ENCODE data around the gene GNPDA1.
A peak's percentile ranks its signal among the peaks of the same experiment; 100 is the strongest.
"Not testable (repeated sequence)": the region's sequence is repeated elsewhere in the genome, so short reads cannot be mapped to it uniquely, and the experiment has no call there.

The GNPDA1 gene
- total RNA-seq, result 31.5 to 184 (median 57.7) reads per million in 4 experiments

DNA sequence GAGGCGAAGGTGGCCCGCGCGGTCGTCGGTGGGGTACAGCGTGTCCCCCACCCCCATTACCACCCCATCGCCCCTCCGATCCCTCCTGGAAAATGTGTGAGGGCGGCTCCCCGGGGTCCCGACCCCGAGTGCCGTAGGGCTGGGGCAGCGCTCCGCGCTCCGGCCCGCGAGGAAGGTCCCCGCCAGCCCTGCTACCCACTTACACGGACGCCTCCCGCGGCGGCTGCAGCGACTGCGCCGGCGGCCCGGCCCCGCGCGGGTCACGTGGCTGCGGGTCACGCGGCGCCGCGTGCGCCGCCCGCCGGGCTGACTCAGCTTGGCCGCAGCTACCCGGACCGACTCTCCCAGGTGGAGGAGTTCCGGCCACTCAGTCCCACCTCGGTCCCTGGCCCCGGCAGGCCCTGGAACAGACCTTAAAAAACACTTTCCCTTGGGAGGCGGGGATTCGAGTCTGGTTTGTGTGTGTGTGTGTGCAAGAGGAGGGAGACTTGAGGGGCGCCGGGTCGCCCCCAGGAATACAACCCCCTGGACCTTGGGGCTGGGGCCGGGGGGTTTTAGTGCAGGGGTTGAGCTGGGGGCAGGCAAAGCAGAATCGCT, at the start of gene GNPDA1:
Gene GNPDA1 (minus strand): TSS at position 236 of the 597 bp plus-strand sequence. CDS start 992 bp downstream, outside the sequence.
- peak; percentile 42 for DNase-seq

DNA sequence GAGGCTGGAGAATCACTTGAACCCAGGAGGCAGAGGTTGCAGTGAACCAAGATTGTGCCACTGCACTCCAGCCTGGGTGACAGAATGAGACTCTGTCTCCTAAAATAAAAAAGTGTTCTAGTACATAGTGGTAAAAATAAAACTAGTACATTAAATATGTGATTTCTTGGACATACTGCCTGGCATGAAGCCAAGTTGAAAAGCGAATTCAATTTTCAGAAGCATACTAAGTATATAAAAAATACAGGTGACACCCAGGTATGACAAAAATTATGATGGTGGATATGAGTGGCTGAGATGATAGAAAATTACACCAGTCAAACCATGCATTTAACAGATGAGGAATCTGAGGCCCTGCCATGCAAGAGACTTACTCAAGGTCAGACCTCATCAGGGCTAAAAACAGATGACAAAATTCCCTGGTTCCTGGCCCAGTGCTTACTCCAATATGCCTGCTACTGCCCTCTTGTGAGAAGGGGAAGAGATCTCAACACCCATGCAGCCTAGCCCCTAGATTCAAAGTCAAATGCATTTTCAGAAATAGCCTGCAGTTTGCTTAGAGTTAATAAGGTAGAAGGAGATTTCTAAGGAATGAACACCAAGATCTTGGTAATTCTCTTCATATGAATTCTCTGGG, 46.6 kb upstream of the GNPDA1 start:
- DNase-seq, result no peak

DNA sequence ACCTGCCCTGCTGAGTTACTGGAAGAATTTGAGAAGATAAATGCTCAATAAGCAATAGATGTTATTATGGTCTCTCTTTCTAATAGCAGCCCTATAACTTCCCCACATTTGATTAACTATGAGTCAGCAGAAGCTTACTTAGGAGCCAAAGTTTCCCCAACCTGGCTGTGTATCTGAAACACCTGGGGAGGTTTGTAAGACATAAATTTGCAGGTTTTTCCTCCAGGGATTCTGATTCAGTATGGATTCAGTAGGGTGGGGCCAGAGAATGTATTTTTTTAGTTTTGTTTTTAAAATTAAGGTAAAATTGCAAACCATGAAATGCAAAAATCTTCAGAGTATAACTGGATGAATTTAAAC, 44.9 kb upstream of the GNPDA1 start:
- no peak for DNase-seq

DNA sequence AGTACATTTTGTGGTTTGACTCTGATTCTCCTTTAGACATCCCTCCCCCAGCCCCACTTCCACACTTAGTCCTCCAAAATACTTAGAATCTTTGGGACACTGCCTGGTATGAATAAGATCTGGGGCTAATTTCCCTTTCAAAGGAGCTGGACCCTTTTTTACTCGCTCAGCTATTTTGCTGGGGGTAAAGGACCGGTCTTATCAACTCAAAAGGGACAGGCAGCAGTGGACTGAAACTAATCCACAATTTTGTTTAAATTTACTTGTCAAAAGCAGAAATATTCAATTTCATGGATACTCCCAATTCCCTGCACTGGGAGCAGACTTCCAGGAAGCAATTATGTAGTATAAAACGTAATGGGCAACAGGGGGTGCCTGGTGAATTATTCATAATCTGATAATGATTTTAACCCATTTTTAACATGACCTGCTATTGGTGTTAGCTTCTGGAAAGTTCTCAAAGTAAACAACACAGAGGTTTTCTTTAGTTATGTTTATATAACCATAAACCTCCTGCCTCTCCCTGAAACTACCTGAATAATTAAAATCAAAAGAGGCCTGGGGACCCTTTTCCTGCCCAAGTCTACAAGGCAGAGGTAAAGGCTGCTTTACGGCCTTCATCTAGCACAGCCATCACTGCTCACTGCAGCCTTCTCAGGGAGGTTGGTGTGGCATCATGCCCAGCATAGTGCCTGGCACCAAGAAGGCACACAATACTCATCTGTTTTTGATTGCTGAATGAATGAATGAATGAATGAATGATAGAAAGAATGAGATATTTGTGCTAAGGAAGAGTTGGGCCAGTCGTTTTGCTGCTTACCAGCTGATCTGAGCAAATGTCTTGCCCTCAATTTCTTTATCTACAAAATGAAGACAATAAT, 44.2 kb upstream of the GNPDA1 start:
- DNase-seq, result no peak

- no peak for DNase-seq
These were observed 42.5 kb upstream of the GNPDA1 start for GRCh38 chr5:142055301-142055700.

DNA sequence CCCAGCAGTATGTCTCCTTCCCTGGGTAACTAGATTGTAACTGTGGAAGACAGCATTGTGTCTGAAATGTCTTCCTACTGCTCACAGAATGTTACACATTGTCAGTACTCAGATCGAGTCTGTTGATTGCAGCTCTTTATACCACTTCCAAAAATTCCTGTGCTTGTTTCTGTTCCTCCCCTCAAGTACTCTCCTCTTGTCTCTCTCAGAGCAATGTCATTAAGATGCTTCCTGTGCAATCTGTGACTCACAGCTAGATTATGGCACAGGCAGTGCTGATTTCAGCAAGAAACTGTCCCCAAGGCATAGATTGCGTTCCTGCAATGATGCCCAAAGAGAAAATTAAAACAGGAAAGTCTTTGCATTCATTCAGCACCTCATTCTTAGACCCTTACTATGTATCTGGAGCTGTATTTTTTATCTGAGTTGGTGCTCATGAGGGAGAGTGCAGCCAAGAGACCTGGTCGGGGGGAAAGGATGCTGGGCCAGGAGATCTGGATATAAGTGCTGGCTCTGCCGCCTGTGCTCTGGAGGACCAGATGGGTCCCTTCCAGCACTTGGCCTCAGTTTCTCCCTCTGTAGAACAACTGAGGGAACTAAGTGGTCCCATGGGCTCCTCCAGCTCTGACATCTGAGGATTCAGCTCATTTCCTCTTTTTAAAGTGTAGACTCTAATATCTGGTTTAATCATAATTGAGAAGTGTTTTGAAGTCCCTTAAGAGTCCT, 40.8 kb upstream of the GNPDA1 start:
- DNase-seq, result no peak

- DNase-seq, result not testable (repeated sequence)
These were observed 39.2 kb upstream of the GNPDA1 start for GRCh38 chr5:142052026-142052425.

DNA sequence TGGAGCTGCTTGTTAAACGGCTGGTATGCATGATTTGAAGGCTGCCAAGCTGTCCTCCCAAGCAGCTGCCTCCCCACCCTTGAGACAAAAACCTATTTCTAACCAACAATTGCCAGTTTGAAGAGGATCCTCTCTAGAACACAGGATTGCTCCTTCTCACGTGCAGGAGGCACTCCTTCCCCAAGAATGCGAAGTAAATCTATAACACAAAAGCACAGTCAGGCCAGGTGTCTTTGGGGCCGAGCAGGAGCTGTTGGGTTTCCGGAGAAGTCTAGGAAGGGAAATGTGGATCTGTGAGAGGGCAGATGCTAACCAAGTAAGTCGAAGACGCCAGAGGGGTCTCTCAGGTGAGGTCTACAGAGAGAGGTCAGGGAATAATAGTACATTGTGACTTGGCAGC, 35.4 kb upstream of the GNPDA1 start:
- DNase-seq, result no peak

GRCh38 chr5:142046191-142046590, 33.4 kb upstream of the GNPDA1 start:
- no peak for DNase-seq

DNA sequence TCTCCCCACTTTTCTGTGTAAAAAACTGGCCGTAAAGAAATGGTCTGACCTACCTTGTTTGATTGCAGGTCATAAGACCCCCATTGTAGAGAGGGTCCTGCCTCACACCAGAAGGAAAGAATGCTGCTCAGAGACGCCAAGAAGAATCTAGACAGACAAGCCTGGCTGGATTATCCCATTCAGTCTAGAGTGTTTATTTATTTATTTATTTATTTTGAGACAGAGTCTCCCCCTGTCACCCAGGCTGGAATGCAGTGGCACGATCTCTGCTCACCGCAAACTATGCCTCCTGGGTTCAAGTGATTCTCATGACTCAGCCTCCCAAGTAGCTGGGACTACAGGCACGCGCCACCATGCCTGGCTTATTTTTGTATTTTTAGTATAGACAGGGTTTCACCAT, 28.1 kb upstream of the GNPDA1 start:
- not testable (repeated sequence) for DNase-seq

DNA sequence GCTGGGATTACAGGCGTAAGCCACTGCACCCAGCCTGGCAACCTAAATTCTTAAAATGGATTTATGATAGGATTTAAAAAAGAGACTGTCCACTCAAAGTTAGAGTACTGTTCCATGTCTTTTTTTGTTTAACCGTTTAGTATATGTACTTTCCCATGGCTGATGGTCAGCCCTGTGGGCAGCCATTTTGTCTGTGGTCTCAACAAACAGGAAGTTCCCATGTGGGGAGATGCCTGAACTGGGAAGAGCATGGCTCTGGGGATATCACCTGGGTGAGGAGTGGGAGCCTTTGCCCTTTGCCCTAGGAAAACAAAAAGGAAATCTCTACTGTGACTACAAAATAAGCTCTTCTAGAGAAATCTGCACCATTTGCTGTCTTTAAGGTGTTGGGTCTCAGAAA, 27.5 kb upstream of the GNPDA1 start:
- no peak for DNase-seq

- DNase-seq, result no peak
These were observed 25.9 kb upstream of the GNPDA1 start for GRCh38 chr5:142038735-142039134.

GRCh38 chr5:142037599-142037998, 24.8 kb upstream of the GNPDA1 start:
- not testable (repeated sequence) for DNase-seq

GRCh38 chr5:142036918-142037317, 24.1 kb upstream of the GNPDA1 start:
- DNase-seq, result no peak

GRCh38 chr5:142034994-142035393, 22.2 kb upstream of the GNPDA1 start:
- DNase-seq, result no peak

GRCh38 chr5:142033632-142034567, 21.1 kb upstream of the GNPDA1 start:
- DNase-seq, result not testable (repeated sequence)

- DNase-seq, result no peak
These were observed 20.2 kb upstream of the GNPDA1 start for GRCh38 chr5:142032747-142033631.

- no peak for DNase-seq
These were observed 19.3 kb upstream of the GNPDA1 start for GRCh38 chr5:142032150-142032549.

GRCh38 chr5:142025637-142026036, 12.8 kb upstream of the GNPDA1 start:
- no peak for DNase-seq

DNA sequence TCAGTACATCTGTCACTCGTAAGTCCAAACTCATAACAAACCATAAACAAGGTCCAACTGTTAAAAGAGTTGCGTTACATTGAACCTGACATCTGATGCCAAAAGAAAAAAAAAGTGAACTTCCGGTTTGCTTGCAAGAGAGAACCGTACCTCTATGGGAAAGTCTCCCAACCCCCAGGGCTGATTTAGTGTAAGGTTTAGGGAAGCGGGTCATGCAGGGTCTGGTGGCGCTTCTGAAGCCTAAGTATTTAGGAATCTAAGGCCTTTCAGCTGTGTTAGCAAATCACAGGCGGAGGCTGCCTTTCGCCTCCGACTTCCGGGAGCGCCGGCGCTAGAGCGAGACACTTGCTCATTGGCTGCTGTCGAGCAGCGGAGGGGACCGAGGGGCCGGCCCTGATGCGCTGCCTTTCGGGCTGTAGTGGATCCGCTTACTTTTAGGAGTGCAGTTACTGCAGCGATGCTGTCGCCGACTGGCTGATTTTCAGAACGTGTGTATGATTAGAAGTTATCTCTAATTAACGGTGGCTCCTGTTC, 12.0 kb upstream of the GNPDA1 start:
- DNase-seq, result peak; percentile 69

- DNase-seq, result no peak
These were observed 11.0 kb upstream of the GNPDA1 start for GRCh38 chr5:142023836-142024235.

Measured in effector CD8-positive, alpha-beta T cell (primary cell).